Skin epidermis (tissue), 12 donors: ENCODE data around the gene ST3GAL3.

Experiments used
- H3K27ac ChIP-seq, 21 experiments: fragments of 200-600 bp; sonication (generic) in 11 of 21; one replicate each; pipeline ENCODE4 v1.5.0; 2020; ENCODE audit warnings: mild to moderate bottlenecking in 3 of 21, inconsistent platforms in 2 of 21, moderate library complexity in 2 of 21
- H3K4me3 ChIP-seq, 7 experiments: fragments of 200-600 bp; sonication (generic) in 2 of 7; one replicate each; pipeline ENCODE4 v1.5.0; 2020; ENCODE audit warnings: inconsistent platforms in 2 of 7, mild to moderate bottlenecking in 2 of 7, moderate library complexity in 1 of 7

ST3GAL3 gene

DNA sequence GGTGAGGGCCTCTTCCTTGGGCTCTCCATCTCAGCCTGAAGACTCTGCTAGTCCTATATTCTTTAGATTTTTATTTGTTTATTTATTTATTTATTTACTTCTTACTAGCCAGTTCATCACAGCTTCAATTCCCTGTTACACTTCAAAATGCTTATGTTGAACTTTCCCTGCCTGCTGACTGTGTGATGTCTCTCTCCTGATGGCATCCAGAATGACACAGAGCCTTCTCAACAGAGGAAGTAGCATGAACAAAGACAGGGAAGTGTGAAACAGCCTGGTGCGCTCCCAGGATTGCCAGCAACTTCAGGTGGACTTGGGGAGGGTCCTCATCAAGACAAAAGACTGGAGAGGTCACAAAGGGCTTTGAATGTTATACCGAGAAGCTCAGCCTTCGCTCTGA lies 235.1 kb downstream of the ST3GAL3 start:
- Histone ChIP-seq H3K27ac (no peak overlapping the region), H3K4me3 (no peak overlapping the region)

- H3K4me3 ChIP-seq = no peak overlapping the region
- no peak overlapping the region for H3K27ac ChIP-seq
These were observed 237.5 kb downstream of the ST3GAL3 start for GRCh38 chr1:43944860-43945259.

DNA sequence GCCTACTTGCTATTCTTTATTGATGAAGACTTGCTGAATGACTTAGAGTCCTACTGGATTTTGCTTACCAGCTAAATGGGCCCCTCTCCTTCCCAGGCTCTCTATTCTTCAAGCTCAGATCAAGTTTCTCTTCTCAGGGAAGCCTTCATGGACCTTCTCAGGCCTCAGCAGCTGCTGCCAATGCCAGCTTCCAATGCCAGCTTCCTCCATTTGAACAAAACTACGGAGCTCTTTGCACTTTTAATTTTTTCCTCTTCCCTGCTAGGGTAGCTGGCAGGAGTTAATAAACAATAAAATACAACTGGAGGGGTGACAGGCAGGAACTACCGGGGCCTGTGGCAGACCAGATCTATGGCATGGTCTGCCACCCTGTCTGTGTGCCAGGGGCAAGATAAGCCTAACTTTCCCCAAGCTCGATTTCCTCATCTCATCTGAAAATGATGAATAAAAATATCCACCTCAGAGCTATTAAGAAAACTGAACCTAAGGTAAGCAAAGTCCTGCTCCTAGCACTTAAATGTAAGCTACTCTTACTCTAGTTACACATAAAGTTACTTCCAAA lies 238.4 kb downstream of the ST3GAL3 start:
- H3K4me3 ChIP-seq = peak overlapping the region; percentile 58 to 86 (median 64)
- H3K27ac ChIP-seq = peak overlapping the region; percentile 32 to 100 (median 99)

DNA sequence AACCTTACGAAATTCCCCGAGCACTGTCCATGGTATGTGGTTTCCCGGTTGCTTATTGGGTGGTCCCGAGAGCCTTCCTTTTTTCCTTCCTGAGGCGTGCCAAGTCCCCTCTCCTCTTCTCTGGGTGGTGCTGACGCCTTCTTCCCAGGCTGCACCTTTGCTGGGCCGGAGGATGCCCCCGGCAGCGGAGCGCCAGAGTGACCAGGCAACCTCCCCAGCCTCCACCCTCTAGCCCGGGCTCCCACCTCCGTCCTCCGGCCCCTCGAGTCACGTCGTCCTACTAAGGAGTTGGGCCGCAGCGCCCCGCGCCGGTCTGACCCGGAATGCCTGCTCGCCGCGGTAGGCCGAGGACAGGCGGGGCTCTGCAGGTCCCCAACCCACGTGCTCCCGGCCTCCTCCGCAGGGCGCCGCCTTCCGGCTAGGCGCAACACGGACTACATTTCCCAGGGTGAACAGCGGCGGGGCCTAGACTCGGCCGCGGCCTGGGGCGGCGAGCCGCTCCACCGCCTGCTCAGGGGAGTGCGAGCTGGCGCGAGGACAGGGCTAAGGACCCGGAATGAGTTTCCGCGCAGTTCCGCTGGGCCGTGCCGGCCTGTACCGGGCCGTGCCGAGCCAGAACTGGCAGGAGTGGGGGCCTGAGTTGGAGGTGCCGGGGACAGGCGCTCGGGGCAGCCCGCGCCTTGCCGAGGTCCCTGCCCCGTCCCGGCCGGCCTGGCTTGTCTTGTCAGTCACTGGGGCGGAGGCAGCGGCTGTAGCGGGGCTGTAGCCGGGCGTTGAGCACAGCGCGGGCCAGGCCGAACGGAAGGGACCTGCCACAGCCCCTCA lies 239.1 kb downstream of the ST3GAL3 start, which contains the start of gene IPO13:
Gene IPO13 (plus strand): TSS at position 715 of the 825 bp plus-strand sequence. CDS start 651 bp downstream, outside the sequence.
- peak within 1 kb of the TSS; percentile 84 to 100 (median 99) for H3K27ac ChIP-seq

GRCh38 chr1:43947061-43947873 lies 239.9 kb downstream of the ST3GAL3 start:
- H3K4me3 ChIP-seq = peak overlapping the region; percentile 58 to 86 (median 64)

More for the DNA sequence above, 239.1 kb downstream of the ST3GAL3 start, which contains the start of gene IPO13:
- H3K4me3 ChIP-seq = peak within 1 kb of the TSS; percentile 58 to 86 (median 64)

GRCh38 chr1:43947874-43948437 lies 240.6 kb downstream of the ST3GAL3 start:
- H3K4me3 ChIP-seq = peak overlapping the region in 6 of 7 experiments; percentile 58 to 71 (median 63)
- H3K27ac ChIP-seq = peak overlapping the region in 11 of 21 experiments; percentile 84 to 99 (median 98)

More at GRCh38 chr1:43947061-43947873, 239.9 kb downstream of the ST3GAL3 start:
- H3K27ac ChIP-seq = peak overlapping the region; percentile 84 to 100 (median 99)

DNA sequence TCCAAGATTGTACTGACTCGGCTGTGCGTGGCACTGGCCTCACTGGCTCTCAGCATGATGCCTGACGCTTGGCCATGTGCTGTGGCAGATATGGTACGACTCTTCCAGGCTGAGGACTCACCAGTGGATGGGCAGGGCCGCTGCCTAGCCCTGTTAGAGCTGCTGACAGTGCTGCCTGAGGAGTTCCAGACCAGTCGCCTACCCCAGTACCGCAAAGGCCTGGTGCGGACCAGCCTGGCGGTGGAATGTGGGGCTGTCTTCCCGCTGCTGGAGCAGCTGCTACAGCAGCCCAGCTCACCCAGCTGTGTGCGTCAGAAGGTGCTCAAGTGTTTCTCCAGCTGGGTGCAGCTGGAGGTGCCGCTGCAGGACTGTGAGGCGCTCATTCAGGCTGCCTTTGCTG lies 242.3 kb downstream of the ST3GAL3 start:
- no peak overlapping the region for H3K27ac ChIP-seq
- no peak overlapping the region for H3K4me3 ChIP-seq

DNA sequence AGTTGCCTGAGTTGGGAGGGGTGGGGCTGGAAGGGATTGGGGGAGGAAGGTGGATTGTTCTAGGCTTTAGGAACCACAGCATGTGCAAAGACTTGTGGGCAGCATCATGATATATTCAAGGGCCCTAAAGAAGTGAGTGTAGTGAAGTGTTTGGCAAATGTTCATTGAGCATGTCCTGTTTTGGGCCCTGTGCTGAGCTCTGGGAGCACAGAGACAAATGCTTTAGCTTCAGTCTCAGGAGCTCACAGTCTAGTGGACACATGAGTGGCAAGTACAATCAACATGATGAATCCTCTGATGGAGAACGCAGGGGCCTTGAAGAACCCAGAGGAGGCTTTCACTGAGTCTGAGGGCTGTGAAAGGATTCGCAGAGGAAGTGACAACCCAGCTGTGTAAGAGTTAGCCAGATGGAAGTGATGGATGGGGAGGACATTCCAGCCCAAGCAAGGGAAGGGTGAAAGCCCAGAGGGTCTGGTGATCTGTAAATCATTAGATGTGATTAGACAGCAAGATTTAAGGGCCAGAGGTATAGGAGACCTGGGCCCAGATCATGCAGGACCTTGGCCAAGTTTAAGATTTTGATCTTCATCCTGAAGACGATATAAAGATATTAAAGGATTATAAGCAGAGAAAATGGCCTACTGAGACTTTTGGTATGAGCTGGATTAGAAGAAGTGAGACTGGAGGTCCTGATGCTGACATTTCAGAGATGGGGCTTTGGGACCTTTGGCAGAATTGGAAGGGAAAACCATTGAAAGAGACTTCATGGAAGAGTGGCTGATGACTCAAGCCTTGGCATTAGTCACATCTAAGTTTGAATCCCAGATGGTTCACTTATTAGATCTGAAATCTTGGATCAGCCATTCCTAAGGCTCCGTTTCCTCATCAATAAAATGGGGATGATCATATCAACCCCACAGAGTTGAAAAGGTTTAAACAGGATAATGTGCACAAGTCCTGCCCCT lies 244.0 kb downstream of the ST3GAL3 start:
- Histone ChIP-seq H3K4me3 (no peak overlapping the region), H3K27ac (no peak overlapping the region)

- H3K27ac ChIP-seq = no peak overlapping the region
- H3K4me3 ChIP-seq = no peak overlapping the region
These were observed 245.5 kb downstream of the ST3GAL3 start for GRCh38 chr1:43952731-43953346.

GRCh38 chr1:43953361-43953760 lies 246.0 kb downstream of the ST3GAL3 start:
- Histone ChIP-seq H3K27ac (no peak overlapping the region), H3K4me3 (no peak overlapping the region)

GRCh38 chr1:43954036-43954435 lies 246.7 kb downstream of the ST3GAL3 start:
- no peak overlapping the region for H3K4me3 ChIP-seq
- H3K27ac ChIP-seq = no peak overlapping the region

DNA sequence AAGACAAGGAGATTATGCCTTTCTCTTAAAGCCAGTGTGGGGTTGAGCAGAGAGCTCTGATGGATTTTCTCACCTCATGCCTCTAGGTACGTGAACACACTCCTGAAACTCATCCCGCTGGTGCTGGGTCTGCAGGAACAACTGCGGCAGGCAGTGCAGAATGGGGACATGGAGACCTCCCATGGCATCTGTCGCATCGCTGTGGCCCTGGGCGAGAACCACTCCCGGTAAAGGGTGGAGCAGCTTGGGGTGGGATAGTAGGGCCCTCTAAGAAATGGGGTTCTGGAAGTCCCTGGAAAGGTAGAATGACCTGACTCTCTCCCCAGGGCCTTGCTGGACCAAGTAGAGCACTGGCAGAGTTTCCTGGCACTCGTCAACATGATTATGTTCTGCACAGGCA lies 248.9 kb downstream of the ST3GAL3 start:
- Histone ChIP-seq H3K27ac (no peak overlapping the region), H3K4me3 (no peak overlapping the region)

- no peak overlapping the region for H3K27ac ChIP-seq
These were observed 250.2 kb downstream of the ST3GAL3 start for GRCh38 chr1:43957407-43958040.

GRCh38 chr1:43958351-43959255 lies 251.3 kb downstream of the ST3GAL3 start:
- H3K4me3 ChIP-seq = no peak overlapping the region
- H3K27ac ChIP-seq = no peak overlapping the region

More at GRCh38 chr1:43957407-43958040, 250.2 kb downstream of the ST3GAL3 start:
- H3K4me3 ChIP-seq = no peak overlapping the region

GRCh38 chr1:43960798-43961197 lies 253.5 kb downstream of the ST3GAL3 start:
- H3K27ac ChIP-seq = no peak overlapping the region

GRCh38 chr1:43961692-43962091 lies 254.4 kb downstream of the ST3GAL3 start:
- Histone ChIP-seq H3K27ac (no peak overlapping the region), H3K4me3 (no peak overlapping the region)

More at GRCh38 chr1:43960798-43961197, 253.5 kb downstream of the ST3GAL3 start:
- no peak overlapping the region for H3K4me3 ChIP-seq

DNA sequence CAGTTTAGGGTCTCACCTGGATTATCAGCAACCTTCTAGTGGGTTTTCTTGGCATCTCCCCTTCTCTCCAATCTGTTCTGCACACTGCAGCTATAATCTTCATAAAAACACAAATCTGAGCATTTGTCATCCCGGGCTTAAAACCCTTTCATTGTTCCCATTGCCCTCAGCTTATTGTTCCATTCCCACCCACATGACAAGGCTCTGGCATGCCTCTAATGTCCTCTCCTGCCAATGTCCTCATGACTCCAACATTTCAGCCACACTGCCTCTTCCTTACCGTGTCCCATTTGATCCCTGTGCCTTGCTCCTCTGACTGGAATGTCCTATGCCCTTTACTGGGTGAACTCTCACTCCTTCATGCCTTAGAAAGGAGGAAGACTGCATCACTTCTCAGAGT lies 255.0 kb downstream of the ST3GAL3 start:
- Histone ChIP-seq H3K27ac (no peak overlapping the region), H3K4me3 (no peak overlapping the region)
